HepG2 (cell line): Measurements from ENCODE around the gene PSMG3. TPM values are rescaled to one million over a fixed set of nuclear protein-coding genes. Genes with fewer than 3 reads are reported as not detected.

ENCODE experiments used
- CHD4 ChIP-seq: fragments of 200-600 bp; sonication (generic); IDR thresholded peaks from 2 replicates; pipeline ENCODE4 v1.7.0; 2017; ENCODE audit warnings: mild to moderate bottlenecking, low read length, borderline replicate concordance
- JUNB ChIP-seq: sonication (generic); formaldehyde crosslinking; IDR thresholded peaks from 2 replicates; pipeline ENCODE4 v1.8.0; 2022; ENCODE audit warnings: missing genetic modification reagents, mild to moderate bottlenecking, borderline replicate concordance
- KLF13 ChIP-seq: sonication (generic); formaldehyde crosslinking; IDR thresholded peaks from 2 replicates; pipeline ENCODE4 v1.4.0; 2020; ENCODE audit warnings: mild to moderate bottlenecking, missing genetic modification reagents
- MAFK ChIP-seq, 2 experiments: IDR thresholded peaks in 1 of 2; conservative IDR thresholded peaks in 1 of 2; 2 replicates each; pipeline ENCODE4 v1.6.1; 2011; ENCODE audit warnings: improper control_type of control experiment in 2 of 2, low read length in 2 of 2
- MEIS2 ChIP-seq: sonication (generic); formaldehyde crosslinking; IDR thresholded peaks from 2 replicates; pipeline ENCODE4 v1.9.0; 2021; ENCODE audit warnings: mild to moderate bottlenecking, missing genetic modification reagents
- NFKB2 ChIP-seq: sonication (generic); formaldehyde crosslinking; IDR thresholded peaks from 2 replicates; pipeline ENCODE4 v1.4.0; 2020; ENCODE audit warnings: missing genetic modification reagents, borderline replicate concordance
- PPARG ChIP-seq: conservative IDR thresholded peaks from 2 replicates; pipeline ENCODE4 v1.6.1; 2016; ENCODE audit warnings: missing biosample characterization, missing genetic modification reagents
- RAD51 ChIP-seq: fragments of 450-650 bp; IDR thresholded peaks from 2 replicates; pipeline ENCODE4 v1.6.1; 2016; ENCODE audit warnings: borderline replicate concordance
- SMAD9 ChIP-seq: sonication (generic); formaldehyde crosslinking; IDR thresholded peaks from 2 replicates; pipeline ENCODE4 v1.5.1; 2020; ENCODE audit warnings: mild to moderate bottlenecking, missing genetic modification reagents
- SP140L ChIP-seq: sonication (generic); formaldehyde crosslinking; IDR thresholded peaks from 2 replicates; pipeline ENCODE4 v1.4.0; 2020; ENCODE audit warnings: missing genetic modification reagents, borderline replicate concordance
- TBP ChIP-seq: sonication (generic); formaldehyde crosslinking; IDR thresholded peaks from 2 replicates; pipeline ENCODE4 v1.5.0; 2020; ENCODE audit warnings: missing genetic modification reagents
- TRIM24 ChIP-seq: sonication (generic); formaldehyde crosslinking; IDR thresholded peaks from 2 replicates; pipeline ENCODE4 v1.8.0; 2022; ENCODE audit warnings: mild to moderate bottlenecking, missing genetic modification reagents
- ZNF124 ChIP-seq: sonication (generic); formaldehyde crosslinking; IDR thresholded peaks from 2 replicates; pipeline ENCODE4 v1.4.0; 2020; ENCODE audit warnings: missing genetic modification reagents
- ZNF160 ChIP-seq: sonication (generic); formaldehyde crosslinking; IDR thresholded peaks from 2 replicates; pipeline ENCODE4 v1.8.0; 2022; ENCODE audit warnings: mild to moderate bottlenecking, inconsistent platforms, missing genetic modification reagents
- ZNF264 ChIP-seq: sonication (generic); formaldehyde crosslinking; IDR thresholded peaks from 2 replicates; pipeline ENCODE4 v1.4.0; 2020; ENCODE audit warnings: missing genetic modification reagents
- ZNF367 ChIP-seq: sonication (generic); formaldehyde crosslinking; IDR thresholded peaks from 2 replicates; pipeline ENCODE4 v1.4.0; 2020; ENCODE audit warnings: missing genetic modification reagents, borderline replicate concordance
- ZNF460 ChIP-seq: sonication (generic); formaldehyde crosslinking; IDR thresholded peaks from 2 replicates; pipeline ENCODE4 v1.5.1; 2020; ENCODE audit warnings: missing genetic modification reagents, mild to moderate bottlenecking, borderline replicate concordance
- ZNF549 ChIP-seq: sonication (generic); formaldehyde crosslinking; IDR thresholded peaks from 2 replicates; pipeline ENCODE4 v1.5.0; 2020; ENCODE audit warnings: missing genetic modification reagents
- ZNF616 ChIP-seq: sonication (generic); formaldehyde crosslinking; IDR thresholded peaks from 2 replicates; pipeline ENCODE4 v1.5.0; 2020; ENCODE audit warnings: low read depth, mild to moderate bottlenecking, missing genetic modification reagents
- polyA plus RNA-seq, 8 experiments: library from polyadenylated mRNA; depleted of rRNA in 3 of 8; stranded (reverse) in 7 of 8; unstranded in 1 of 8; fragments of >200 nt; fragmentation: Illumina TruSeq in 4 of 8; extraction: Trizol in 4 of 8; gene quantifications; 2 replicates each; pipeline versions ENCODE4 v1.2.1 to v1.2.3, GENCODE V29; 2011 to 2016; ENCODE audit warnings: low read depth in 4 of 8, missing spikeins in 1 of 8, mixed read lengths in 1 of 8; ENCODE audit not compliant: insufficient read depth in 1 of 8
- total RNA-seq, 5 experiments: library from RNA; depleted of rRNA; stranded (reverse); fragments of >200 nt; fragmentation: Illumina TruSeq; extraction: Trizol; gene quantifications; 2 replicates each; pipeline ENCODE4 v1.2.3, GENCODE V29; 2016; ENCODE audit warnings: low read depth in 1 of 5
- TF ChIP-seq, protein P1 (sequence below): sonication (generic); formaldehyde crosslinking; IDR thresholded peaks from 2 replicates; pipeline ENCODE4 v1.8.1; 2023; ENCODE audit warnings: missing genetic modification reagents, mild to moderate bottlenecking, borderline replicate concordance
- TF ChIP-seq, protein P2 (sequence below): sonication (generic); formaldehyde crosslinking; IDR thresholded peaks from 2 replicates; pipeline ENCODE4 v1.4.0; 2020; ENCODE audit warnings: mild to moderate bottlenecking, missing genetic modification reagents
- TF ChIP-seq, protein P3 (sequence below), 2 experiments: fragments of 450-650 bp in 1 of 2; sonication (generic) in 1 of 2; formaldehyde crosslinking in 1 of 2; IDR thresholded peaks; 2 replicates each; pipeline versions ENCODE4 v1.6.1 to v1.8.0; 2016 to 2022; ENCODE audit warnings: antibody characterized with exemption in 1 of 2, mild to moderate bottlenecking in 1 of 2, missing genetic modification reagents in 1 of 2

The PSMG3 gene
- total and polyA plus RNA-seq, 2 of the 13 experiments (the other 11 are each of a cell fraction or from before 2014, with no cell fraction given) = 29.6 to 48.4 TPM

DNA sequence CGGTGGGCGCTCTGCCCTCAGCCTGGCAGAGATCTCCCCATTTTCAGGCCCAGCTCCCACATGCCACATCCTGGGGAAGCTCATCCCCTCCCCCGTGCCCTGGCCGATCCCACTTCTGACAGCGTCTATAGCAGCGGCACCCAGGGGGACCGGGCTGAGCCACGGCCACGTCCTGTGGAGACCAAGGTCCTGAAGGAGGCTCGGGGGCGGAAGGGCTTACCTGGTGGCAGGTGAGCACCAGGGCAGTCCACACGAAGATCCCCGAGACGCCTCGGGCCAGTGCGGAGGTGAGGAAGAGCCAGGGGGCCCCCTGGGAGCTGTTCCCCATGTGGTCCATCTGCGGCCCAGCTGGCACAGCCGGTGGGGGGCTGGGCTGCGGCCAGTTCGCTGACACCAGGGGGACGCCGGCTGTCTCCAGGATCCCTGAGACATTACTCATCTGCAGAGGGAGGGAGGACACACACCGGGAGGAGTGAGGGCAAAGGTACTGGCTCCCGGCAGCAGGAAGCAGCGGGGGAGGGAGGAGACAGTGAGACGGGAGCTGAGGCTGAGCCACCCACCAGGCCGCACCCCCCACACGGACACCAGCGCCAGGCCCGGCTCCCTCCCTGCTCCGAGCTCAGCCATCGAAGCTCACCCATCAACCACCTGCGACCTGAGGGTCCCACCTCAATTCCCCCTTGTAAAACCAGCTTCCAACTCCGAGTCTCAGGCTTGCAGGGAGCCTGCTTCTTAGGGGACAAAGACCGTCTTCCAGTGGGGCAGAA lies 14.6 kb downstream of the PSMG3 start (continued):
- TF ChIP-seq, protein P1, sequence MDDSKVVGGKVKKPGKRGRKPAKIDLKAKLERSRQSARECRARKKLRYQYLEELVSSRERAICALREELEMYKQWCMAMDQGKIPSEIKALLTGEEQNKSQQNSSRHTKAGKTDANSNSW = no peak
- TF ChIP-seq TRIM24 (CRISPR knock-in tag) (no peak), PPARG (CRISPR knock-in tag) (peak; percentile 79; the same call in 1 of the 2 replicates), MAFK (conservative IDR thresholded peaks at IDR 0.05 in 1 of 2, IDR thresholded peaks at IDR 0.05 in 1 of 2; ENCODE audit: low read length in 2 of 2) (no peak), ZNF160 (no peak), ZNF616 (CRISPR knock-in tag) (no peak), ZNF549 (CRISPR knock-in tag) (no peak), TBP (CRISPR knock-in tag) (no peak), SP140L (CRISPR knock-in tag) (no peak), JUNB (CRISPR knock-in tag) (no peak), RAD51 (no peak), ZNF264 (CRISPR knock-in tag) (no peak), ZNF124 (CRISPR knock-in tag) (no peak; the same call in none of the 2 replicates), ZNF460 (no peak), KLF13 (CRISPR knock-in tag) (no peak; the same call in 1 of the 2 replicates), CHD4 (peak; percentile 86), ZNF367 (CRISPR knock-in tag) (no peak), NFKB2 (CRISPR knock-in tag) (no peak), MEIS2 (CRISPR knock-in tag) (peak; percentile 51; the same call in 1 of the 2 replicates), SMAD9 (CRISPR knock-in tag) (no peak)
- TF ChIP-seq, protein P2, sequence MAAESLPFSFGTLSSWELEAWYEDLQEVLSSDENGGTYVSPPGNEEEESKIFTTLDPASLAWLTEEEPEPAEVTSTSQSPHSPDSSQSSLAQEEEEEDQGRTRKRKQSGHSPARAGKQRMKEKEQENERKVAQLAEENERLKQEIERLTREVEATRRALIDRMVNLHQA (CRISPR knock-in tag) = no peak
- TF ChIP-seq, protein P3, sequence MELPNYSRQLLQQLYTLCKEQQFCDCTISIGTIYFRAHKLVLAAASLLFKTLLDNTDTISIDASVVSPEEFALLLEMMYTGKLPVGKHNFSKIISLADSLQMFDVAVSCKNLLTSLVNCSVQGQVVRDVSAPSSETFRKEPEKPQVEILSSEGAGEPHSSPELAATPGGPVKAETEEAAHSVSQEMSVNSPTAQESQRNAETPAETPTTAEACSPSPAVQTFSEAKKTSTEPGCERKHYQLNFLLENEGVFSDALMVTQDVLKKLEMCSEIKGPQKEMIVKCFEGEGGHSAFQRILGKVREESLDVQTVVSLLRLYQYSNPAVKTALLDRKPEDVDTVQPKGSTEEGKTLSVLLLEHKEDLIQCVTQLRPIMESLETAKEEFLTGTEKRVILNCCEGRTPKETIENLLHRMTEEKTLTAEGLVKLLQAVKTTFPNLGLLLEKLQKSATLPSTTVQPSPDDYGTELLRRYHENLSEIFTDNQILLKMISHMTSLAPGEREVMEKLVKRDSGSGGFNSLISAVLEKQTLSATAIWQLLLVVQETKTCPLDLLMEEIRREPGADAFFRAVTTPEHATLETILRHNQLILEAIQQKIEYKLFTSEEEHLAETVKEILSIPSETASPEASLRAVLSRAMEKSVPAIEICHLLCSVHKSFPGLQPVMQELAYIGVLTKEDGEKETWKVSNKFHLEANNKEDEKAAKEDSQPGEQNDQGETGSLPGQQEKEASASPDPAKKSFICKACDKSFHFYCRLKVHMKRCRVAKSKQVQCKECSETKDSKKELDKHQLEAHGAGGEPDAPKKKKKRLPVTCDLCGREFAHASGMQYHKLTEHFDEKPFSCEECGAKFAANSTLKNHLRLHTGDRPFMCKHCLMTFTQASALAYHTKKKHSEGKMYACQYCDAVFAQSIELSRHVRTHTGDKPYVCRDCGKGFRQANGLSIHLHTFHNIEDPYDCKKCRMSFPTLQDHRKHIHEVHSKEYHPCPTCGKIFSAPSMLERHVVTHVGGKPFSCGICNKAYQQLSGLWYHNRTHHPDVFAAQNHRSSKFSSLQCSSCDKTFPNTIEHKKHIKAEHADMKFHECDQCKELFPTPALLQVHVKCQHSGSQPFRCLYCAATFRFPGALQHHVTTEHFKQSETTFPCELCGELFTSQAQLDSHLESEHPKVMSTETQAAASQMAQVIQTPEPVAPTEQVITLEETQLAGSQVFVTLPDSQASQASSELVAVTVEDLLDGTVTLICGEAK (IDR thresholded peaks at IDR 0.05) = no peak
- TF ChIP-seq, protein P3 (CRISPR knock-in tag; IDR thresholded peaks at IDR 0.05) = no peak
